ENCODE data around the gene GABBR1.

The GABBR1 gene

GRCh38 chr6:29524444-29525310 lies 108.3 kb downstream of the GABBR1 start:
- DNase-seq = no peak

DNA sequence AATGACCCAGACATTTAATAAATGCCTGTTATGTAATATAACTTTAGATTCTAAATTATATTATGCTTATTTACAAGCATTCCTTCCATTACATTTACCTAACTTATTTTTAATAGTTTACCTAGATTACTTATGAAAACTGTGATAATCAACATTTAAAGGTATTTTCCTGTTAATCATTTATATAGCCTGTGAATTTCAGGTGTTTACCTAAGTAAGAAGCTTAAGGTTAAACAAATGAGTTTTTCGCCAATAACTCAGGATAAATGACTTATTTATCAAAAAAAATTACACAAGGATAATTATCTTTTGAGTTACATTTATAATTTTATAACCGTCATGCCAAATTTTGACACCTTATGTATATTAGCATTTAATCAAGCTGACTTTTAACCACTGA lies 108.9 kb downstream of the GABBR1 start:
- no peak for DNase-seq

- DNase-seq = no peak
Measured at GRCh38 chr6:29522227-29522626, 110.8 kb downstream of the GABBR1 start.

- no peak for DNase-seq
Measured at GRCh38 chr6:29521006-29521680, 111.8 kb downstream of the GABBR1 start.

- no peak for DNase-seq
Measured at GRCh38 chr6:29520232-29520631, 112.8 kb downstream of the GABBR1 start.

DNA sequence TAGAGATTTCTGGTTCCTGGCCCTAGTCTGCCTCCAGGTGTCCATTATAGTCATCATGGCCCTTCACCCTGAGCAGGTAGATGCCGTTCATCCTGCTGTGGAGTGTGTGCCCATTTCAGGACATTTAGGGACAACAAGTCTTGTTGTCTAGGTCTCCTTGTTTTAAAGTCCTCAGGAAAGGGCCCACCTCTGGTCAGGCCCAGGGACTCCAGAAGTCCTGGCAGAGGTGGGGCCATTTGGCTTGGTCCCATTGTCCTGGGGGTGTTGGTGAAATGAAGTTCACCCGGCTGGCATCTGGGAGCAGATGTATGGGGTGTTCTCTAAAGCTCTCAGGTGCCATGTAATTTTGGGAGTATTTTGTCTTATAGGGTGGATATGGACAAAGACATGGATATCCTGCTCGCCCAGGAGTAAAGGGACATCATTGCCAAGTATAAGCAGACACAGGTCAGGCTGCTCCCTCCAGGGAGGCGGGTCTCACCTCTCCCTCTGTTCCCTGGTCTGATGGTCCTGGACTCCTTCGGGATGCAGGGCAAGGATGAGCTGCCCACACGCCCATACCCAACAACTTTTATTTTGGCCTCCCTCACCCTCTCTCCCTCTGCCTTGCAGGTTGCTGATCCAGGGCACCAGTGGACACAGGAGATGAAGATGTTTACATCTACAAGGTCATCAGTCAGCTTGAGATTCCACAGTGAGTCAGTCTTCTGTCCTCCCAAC lies 113.5 kb downstream of the GABBR1 start:
- DNase-seq = no peak

- DNase-seq = no peak
Measured at GRCh38 chr6:29517728-29518440, 115.1 kb downstream of the GABBR1 start.

DNA sequence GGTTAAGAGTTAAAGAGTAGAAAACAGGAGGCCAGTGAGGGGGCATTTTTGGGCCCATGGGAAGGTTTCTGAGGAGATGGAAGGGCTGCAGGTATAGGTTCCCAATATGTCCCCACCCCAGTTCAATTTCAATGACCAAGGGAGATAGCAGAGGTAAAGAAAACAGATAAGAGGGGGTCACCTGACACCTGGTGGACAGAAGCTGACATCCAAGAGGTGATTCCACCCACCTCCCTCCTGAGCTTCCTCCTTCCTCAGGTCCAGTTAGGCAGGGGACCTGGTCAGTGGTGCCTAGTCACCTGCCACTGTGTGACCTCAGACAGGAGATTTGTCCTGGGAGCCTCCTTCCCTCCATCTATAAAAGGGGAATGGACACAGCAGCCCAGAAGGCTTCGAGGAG lies 115.7 kb downstream of the GABBR1 start:
- DNase-seq = no peak

DNA sequence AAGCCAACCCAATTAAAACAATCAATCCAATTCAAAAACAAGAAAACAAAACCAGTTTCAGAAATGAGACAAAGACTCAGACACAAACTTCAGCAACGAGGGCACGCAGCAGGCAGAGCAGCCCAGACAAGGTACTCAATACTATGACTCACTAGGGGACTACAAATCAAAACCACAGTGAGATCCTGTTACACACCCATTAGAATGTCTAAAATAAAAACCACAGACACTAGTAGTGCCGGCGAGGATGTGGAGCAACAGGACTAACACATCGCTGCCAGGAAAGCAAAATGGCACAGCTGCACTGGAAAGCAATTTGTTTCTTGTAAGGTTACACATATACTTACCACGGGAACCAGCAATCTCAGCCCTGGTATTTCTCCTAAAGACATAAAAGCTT lies 116.9 kb downstream of the GABBR1 start:
- no peak for DNase-seq

DNA sequence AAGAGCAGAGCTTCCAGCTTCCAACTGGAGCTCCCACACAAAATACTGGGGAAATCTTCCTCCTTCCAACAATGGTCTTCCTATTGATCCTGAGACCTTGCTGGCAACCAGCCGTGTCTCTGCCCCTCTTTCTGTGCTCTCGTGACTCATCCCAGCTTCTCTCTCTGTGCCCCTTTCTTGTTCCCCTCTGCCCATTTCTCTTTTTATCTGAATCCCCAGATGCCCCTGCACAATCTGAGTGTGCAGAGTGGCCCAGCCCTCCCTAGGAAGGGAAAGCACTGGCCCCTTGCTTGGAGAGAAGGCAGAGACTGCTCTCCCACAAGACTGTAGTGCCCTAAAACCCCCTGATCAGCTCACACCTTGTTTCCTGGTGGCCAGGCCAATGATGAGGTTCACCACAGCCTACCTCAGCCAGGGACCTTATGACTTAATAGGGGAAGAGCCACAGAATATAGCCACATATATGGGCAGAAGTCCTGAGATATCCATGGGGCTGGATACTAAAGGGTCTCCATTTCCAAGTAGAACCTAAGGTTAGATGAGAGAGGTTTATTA lies 122.2 kb downstream of the GABBR1 start:
- DNase-seq = no peak

GRCh38 chr6:29510202-29510601 lies 122.8 kb downstream of the GABBR1 start:
- DNase-seq = no peak
